Liver (tissue), 9 donors: ENCODE measurements around the gene TMEM217. TPM values are rescaled to one million over a fixed set of nuclear protein-coding genes. Genes with fewer than 3 reads are reported as not detected.

Experiments used
- DNase-seq: peaks from one replicate; pipeline ENCODE4 v3.0.0-alpha.2; 2017; ENCODE audit warnings: low spot score
- H3K27ac ChIP-seq, 2 donors: one replicate each; pipeline ENCODE4 v1.7.0; 2013; ENCODE audit warnings: inconsistent platforms in 2 of 2, low read length in 2 of 2, control low read depth in 1 of 2, low read depth in 1 of 2, mild to moderate bottlenecking in 1 of 2
- H3K27me3 ChIP-seq, 4 donors: one replicate each; pipeline versions ENCODE4 v1.6.1 to v1.7.0; 2013; ENCODE audit warnings: low read length in 3 of 4, inconsistent platforms in 1 of 4, mild to moderate bottlenecking in 1 of 4, moderate library complexity in 1 of 4; ENCODE audit not compliant: control insufficient read depth in 4 of 4, insufficient read depth in 4 of 4
- H3K36me3 ChIP-seq, 4 donors: one replicate each; pipeline versions ENCODE4 v1.6.1 to v1.7.0; 2013; ENCODE audit warnings: low read length in 3 of 4, mild to moderate bottlenecking in 3 of 4, low read depth in 1 of 4, moderate library complexity in 1 of 4; ENCODE audit not compliant: control insufficient read depth in 4 of 4, insufficient read depth in 3 of 4
- H3K4me1 ChIP-seq, 4 donors: one replicate each; pipeline versions ENCODE4 v1.6.1 to v1.7.0; 2013; ENCODE audit warnings: low read length in 3 of 4, mild to moderate bottlenecking in 3 of 4, moderate library complexity in 1 of 4; ENCODE audit not compliant: control insufficient read depth in 4 of 4, insufficient read depth in 4 of 4
- H3K4me3 ChIP-seq, 3 donors: one replicate each; pipeline versions ENCODE4 v1.6.1 to v1.7.0; 2013; ENCODE audit warnings: low read length in 3 of 3, control low read depth in 1 of 3, low read depth in 1 of 3, mild to moderate bottlenecking in 1 of 3
- H3K9ac ChIP-seq, 2 donors: one replicate each; pipeline ENCODE4 v1.7.0; 2013; ENCODE audit warnings: low read length in 2 of 2, mild to moderate bottlenecking in 2 of 2, moderate library complexity in 2 of 2, control low read depth in 1 of 2, low read depth in 1 of 2
- H3K9me3 ChIP-seq, 4 donors: one replicate each; pipeline versions ENCODE4 v1.6.1 to v1.7.0; 2013; ENCODE audit warnings: low read length in 3 of 4; ENCODE audit not compliant: control insufficient read depth in 4 of 4
- CTCF ChIP-seq: fragments of 150-350 bp; IDR thresholded peaks from 2 replicates; pipeline ENCODE4 v1.5.1; 2017; ENCODE audit warnings: improper control_type of control experiment, low read depth, low read length; ENCODE audit not compliant: missing input control
- EGR1 ChIP-seq, 2 donors: IDR thresholded peaks; 2 replicates each; pipeline ENCODE4 v1.6.1; 2016 to 2018; ENCODE audit warnings: antibody characterized with exemption in 2 of 2, low read depth in 2 of 2
- FOXA1 ChIP-seq: IDR thresholded peaks from 2 replicates; pipeline ENCODE4 v1.6.1; 2016; ENCODE audit warnings: antibody characterized with exemption
- FOXA2 ChIP-seq: IDR thresholded peaks from 2 replicates; pipeline ENCODE4 v1.6.1; 2016; ENCODE audit warnings: antibody characterized with exemption
- GABPA ChIP-seq, 2 donors: IDR thresholded peaks in 1 of 2; conservative IDR thresholded peaks in 1 of 2; 2 replicates each; pipeline ENCODE4 v1.6.1; 2016; ENCODE audit warnings: antibody characterized with exemption in 2 of 2, mild to moderate bottlenecking in 1 of 2, moderate library complexity in 1 of 2
- HNF4A ChIP-seq, 2 donors: conservative IDR thresholded peaks; 2 replicates each; pipeline ENCODE4 v1.6.1; 2016; ENCODE audit warnings: antibody characterized with exemption in 2 of 2, mild to moderate bottlenecking in 2 of 2
- HNF4G ChIP-seq: IDR thresholded peaks from 2 replicates; pipeline ENCODE4 v1.6.1; 2016; ENCODE audit warnings: antibody characterized with exemption
- JUND ChIP-seq, 2 donors: IDR thresholded peaks; 2 replicates each; pipeline ENCODE4 v1.6.1; 2016; ENCODE audit warnings: antibody characterized with exemption in 2 of 2
- MAX ChIP-seq: IDR thresholded peaks from 2 replicates; pipeline ENCODE4 v1.6.1; 2016; ENCODE audit warnings: antibody characterized with exemption
- NR2F2 ChIP-seq: IDR thresholded peaks from 2 replicates; pipeline ENCODE4 v1.6.1; 2016; ENCODE audit warnings: antibody characterized with exemption
- RAD21 ChIP-seq, 2 donors: IDR thresholded peaks; 2 replicates each; pipeline ENCODE4 v1.6.1; 2016; ENCODE audit warnings: antibody characterized with exemption in 2 of 2, mild to moderate bottlenecking in 2 of 2
- REST ChIP-seq: IDR thresholded peaks from 2 replicates; pipeline ENCODE4 v1.6.1; 2016; ENCODE audit warnings: antibody characterized with exemption, mild to moderate bottlenecking
- RXRA ChIP-seq, 2 donors: IDR thresholded peaks; 2 replicates each; pipeline ENCODE4 v1.6.1; 2017 to 2018; ENCODE audit warnings: antibody characterized with exemption in 2 of 2, mild to moderate bottlenecking in 1 of 2
- SP1 ChIP-seq: IDR thresholded peaks from 2 replicates; pipeline ENCODE4 v1.6.1; 2018; ENCODE audit warnings: antibody characterized with exemption, mild to moderate bottlenecking
- TAF1 ChIP-seq: conservative IDR thresholded peaks from 2 replicates; pipeline ENCODE4 v1.6.1; 2016; ENCODE audit warnings: antibody characterized with exemption, mild to moderate bottlenecking
- YY1 ChIP-seq: IDR thresholded peaks from 2 replicates; pipeline ENCODE4 v1.6.1; 2016; ENCODE audit warnings: antibody characterized with exemption, mild to moderate bottlenecking
- WGBS: extraction: QIAGEN DNeasy Blood & Tissue Kit; methylation state at CpG from one replicate; pipeline ENCODE4 v1.1.7; 2013; 5-methylcytosine and 5-hydroxymethylcytosine counted together
- polyA plus RNA-seq, 2 donors: library from polyadenylated mRNA; stranded (reverse) in 1 of 2; unstranded in 1 of 2; fragments of 200-250 nt in 1 of 2; fragments of >200 nt in 1 of 2; fragmentation: Nextera tagmentation in 1 of 2; extraction: Ambion mirVana in 1 of 2; gene quantifications; one replicate each; pipeline versions ENCODE4 v1.2.1 to v1.2.3, GENCODE V29; 2013 to 2015
- total RNA-seq, 2 donors: library from RNA; depleted of rRNA; stranded (reverse); fragments of >200 nt; gene quantifications; one replicate each; pipeline ENCODE4 v1.2.3, GENCODE V29; 2014
- TF ChIP-seq, protein P1 (sequence below): IDR thresholded peaks from 2 replicates; pipeline ENCODE4 v1.6.1; 2016; ENCODE audit warnings: antibody characterized with exemption
- TF ChIP-seq, protein P2 (sequence below): IDR thresholded peaks from 2 replicates; pipeline ENCODE4 v1.6.1; 2016; ENCODE audit warnings: antibody characterized with exemption
- donor health status: healthy.
- donor health status: healthy.
- donor health status: healthy.
- donor health status: healthy.
- donor health status: healthy.

TMEM217 gene
- total and polyA plus RNA-seq, 4 donors, result 0.39 to 3.2 (median 0.62) TPM

DNA sequence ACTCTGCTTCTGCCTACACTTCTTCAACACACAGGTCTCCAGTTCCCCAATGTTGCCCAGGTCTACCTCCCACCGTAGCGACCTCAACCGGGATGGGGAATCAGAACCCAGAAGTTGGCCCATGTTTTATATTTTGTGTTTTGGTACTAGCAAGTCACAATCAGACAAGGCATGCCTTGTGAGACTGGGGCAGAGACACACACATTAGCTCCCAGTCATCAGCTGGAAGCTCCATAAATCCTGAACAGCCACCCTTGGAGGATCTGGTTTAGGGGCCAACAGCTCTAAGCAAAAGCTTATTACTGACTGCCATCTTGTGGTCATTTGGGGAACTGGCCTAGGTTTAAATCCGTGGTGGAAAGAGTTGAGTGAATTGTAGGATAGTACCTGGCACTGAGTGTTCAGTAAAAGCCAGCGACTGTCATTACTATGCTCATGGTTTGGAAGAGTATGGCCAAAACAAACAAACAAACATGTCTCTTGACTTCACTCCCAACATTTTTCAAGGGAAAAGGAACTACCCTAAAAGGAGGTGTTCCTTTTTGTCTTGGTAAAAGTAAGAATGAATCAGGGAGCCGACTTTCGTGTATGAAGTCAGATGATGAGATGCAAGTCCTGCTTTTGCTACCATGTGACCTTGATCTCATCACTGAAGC, 47.5 kb downstream of the TMEM217 start:
- WGBS, result 65% methylated on average over 7 of the region's 7 CpGs

More for the DNA sequence above, 47.5 kb downstream of the TMEM217 start:
- Histone ChIP-seq H3K27ac (no peak overlapping the region), H3K9ac (no peak overlapping the region), H3K27me3 (no peaks in the 10 kb centered on the region), H3K4me1 (no peaks in the 10 kb centered on the region), H3K36me3 (no peaks in the 10 kb centered on the region), H3K9me3 (no peaks in the 10 kb centered on the region), H3K4me3 (no peak overlapping the region)
- TF ChIP-seq FOXA1, result no peak
- TF ChIP-seq JUND (IDR thresholded peaks at IDR 0.05), result no peak
- TF ChIP-seq CTCF, result peak; percentile 100
- TF ChIP-seq, protein P1, sequence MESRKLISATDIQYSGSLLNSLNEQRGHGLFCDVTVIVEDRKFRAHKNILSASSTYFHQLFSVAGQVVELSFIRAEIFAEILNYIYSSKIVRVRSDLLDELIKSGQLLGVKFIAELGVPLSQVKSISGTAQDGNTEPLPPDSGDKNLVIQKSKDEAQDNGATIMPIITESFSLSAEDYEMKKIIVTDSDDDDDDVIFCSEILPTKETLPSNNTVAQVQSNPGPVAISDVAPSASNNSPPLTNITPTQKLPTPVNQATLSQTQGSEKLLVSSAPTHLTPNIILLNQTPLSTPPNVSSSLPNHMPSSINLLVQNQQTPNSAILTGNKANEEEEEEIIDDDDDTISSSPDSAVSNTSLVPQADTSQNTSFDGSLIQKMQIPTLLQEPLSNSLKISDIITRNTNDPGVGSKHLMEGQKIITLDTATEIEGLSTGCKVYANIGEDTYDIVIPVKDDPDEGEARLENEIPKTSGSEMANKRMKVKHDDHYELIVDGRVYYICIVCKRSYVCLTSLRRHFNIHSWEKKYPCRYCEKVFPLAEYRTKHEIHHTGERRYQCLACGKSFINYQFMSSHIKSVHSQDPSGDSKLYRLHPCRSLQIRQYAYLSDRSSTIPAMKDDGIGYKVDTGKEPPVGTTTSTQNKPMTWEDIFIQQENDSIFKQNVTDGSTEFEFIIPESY, result no peak
- TF ChIP-seq SP1, result no peak
- TF ChIP-seq REST, result no peak
- TF ChIP-seq HNF4G, result no peak
- TF ChIP-seq NR2F2, result no peak
- TF ChIP-seq, protein P2, sequence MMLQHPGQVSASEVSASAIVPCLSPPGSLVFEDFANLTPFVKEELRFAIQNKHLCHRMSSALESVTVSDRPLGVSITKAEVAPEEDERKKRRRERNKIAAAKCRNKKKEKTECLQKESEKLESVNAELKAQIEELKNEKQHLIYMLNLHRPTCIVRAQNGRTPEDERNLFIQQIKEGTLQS, result no peak
- no peak for TF ChIP-seq EGR1 (IDR thresholded peaks at IDR 0.05; ENCODE audit: low read depth in 2 of 2)
- no peak for TF ChIP-seq YY1
- no peak for TF ChIP-seq GABPA (IDR thresholded peaks at IDR 0.05 in 1 of 2, conservative IDR thresholded peaks at IDR 0.05 in 1 of 2)
- peak in 1 of 2 donors; percentile 31 for TF ChIP-seq RXRA (IDR thresholded peaks at IDR 0.05)
- peak; percentile 100 for TF ChIP-seq RAD21 (IDR thresholded peaks at IDR 0.05)
- TF ChIP-seq MAX, result no peak
- TF ChIP-seq HNF4A (conservative IDR thresholded peaks at IDR 0.05), result no peak
- no peak for TF ChIP-seq FOXA2
- TF ChIP-seq TAF1, result no peak
- DNase-seq, result peak; percentile 87
